OCI-LY7 (cell line): ENCODE data around the gene PPP1R36. TPM values are rescaled to one million over a fixed set of nuclear protein-coding genes. Genes with fewer than 3 reads are reported as not detected.

Experiments
- BruUV-seq: library from RNA; stranded (reverse); fragments of 400-500 nt; replicated peaks from 2 replicates; lab custom pipeline; 2021; lab: Mats Ljungman, UMichigan
- CTCF ChIA-PET: fragments of 300-600 bp; sonication (Branson Sonifier 250); formaldehyde crosslinking; loops from one replicate; lab custom pipeline; 2022; ENCODE audit warnings: antibody characterized with exemption; ENCODE audit not compliant: unreplicated experiment; lab: Charles Lee
- POLR2A ChIA-PET: fragments of 300-600 bp; sonication (Branson Sonifier 250); formaldehyde crosslinking; loops from one replicate; lab custom pipeline; 2022; ENCODE audit warnings: antibody characterized with exemption; lab: Charles Lee
- DNase-seq: peaks from one replicate; pipeline ENCODE4 v3.0.0-alpha.2; 2015; ENCODE audit warnings: low spot score
- H2AFZ ChIP-seq: fragments of 200-600 bp; sonication (generic), shearing (Covaris generic); 2 replicates; pipeline ENCODE4 v1.6.1; 2014; ENCODE audit warnings: mild to moderate bottlenecking, antibody characterized with exemption, low read length, moderate library complexity
- H3K27ac ChIP-seq: fragments of 200-600 bp; sonication (generic); 2 replicates; pipeline ENCODE4 v1.5.1; 2014; ENCODE audit warnings: mixed run types, low read depth, mild to moderate bottlenecking, moderate library complexity, low read length, inconsistent platforms; ENCODE audit not compliant: poor library complexity, severe bottlenecking
- H3K36me3 ChIP-seq: fragments of 200-600 bp; sonication (generic); 2 replicates; pipeline ENCODE4 v1.6.1; 2014; ENCODE audit warnings: mild to moderate bottlenecking, antibody characterized with exemption, low read length, moderate library complexity, mixed read lengths; ENCODE audit not compliant: insufficient read depth
- H3K4me1 ChIP-seq: fragments of 200-600 bp; sonication (generic); 2 replicates; pipeline ENCODE4 v1.5.1; 2014; ENCODE audit warnings: mild to moderate bottlenecking, low read length; ENCODE audit not compliant: insufficient read depth, poor library complexity, severe bottlenecking
- H3K4me2 ChIP-seq: fragments of 200-600 bp; sonication (generic); 2 replicates; pipeline ENCODE4 v1.6.1; 2014; ENCODE audit warnings: mild to moderate bottlenecking, low read length
- H3K4me3 ChIP-seq: fragments of 200-600 bp; sonication (generic); 2 replicates; pipeline ENCODE4 v1.5.1; 2014; ENCODE audit warnings: mild to moderate bottlenecking, low read depth, low read length; ENCODE audit not compliant: poor library complexity, severe bottlenecking
- H3K79me2 ChIP-seq: fragments of 200-600 bp; sonication (generic); 2 replicates; pipeline ENCODE4 v1.6.1; 2016; ENCODE audit warnings: low read depth, mild to moderate bottlenecking, low read length, moderate library complexity, mixed read lengths; ENCODE audit not compliant: insufficient read depth
- H3K9me2 ChIP-seq: fragments of 200-600 bp; sonication (generic); 2 replicates; pipeline ENCODE4 v1.6.1; 2016; ENCODE audit warnings: mild to moderate bottlenecking, low read length, mixed read lengths; ENCODE audit not compliant: insufficient read depth
- H3K9me3 ChIP-seq: fragments of 200-600 bp; sonication (generic); 2 replicates; pipeline ENCODE4 v1.6.1; 2014; ENCODE audit warnings: mild to moderate bottlenecking, mixed run types, low read length, mixed read lengths
- H4K20me1 ChIP-seq: fragments of 200-600 bp; sonication (generic); 2 replicates; pipeline ENCODE4 v1.6.1; 2014; ENCODE audit warnings: mild to moderate bottlenecking, antibody characterized with exemption, low read length, moderate library complexity, mixed read lengths; ENCODE audit not compliant: insufficient read depth
- EZH2phosphoT487 ChIP-seq: fragments of 200-600 bp; sonication (generic); IDR thresholded peaks from 2 replicates; pipeline ENCODE4 v1.6.1; 2018; ENCODE audit warnings: low read depth, borderline replicate concordance, mild to moderate bottlenecking, mixed run types, antibody characterized with exemption, low read length, moderate library complexity, mixed read lengths
- intact Hi-C: fragments of 100-400 bp; cut with micrococcal nuclease; formaldehyde crosslinking; loops from one replicate; pipeline ENCODE4 v1.10.0; 2022; ENCODE audit not compliant: unreplicated experiment
- total RNA-seq, 2 experiments: library from RNA; depleted of rRNA in 1 of 2; stranded (reverse); fragments of >200 nt in 1 of 2; shearing (Covaris generic) in 1 of 2; gene quantifications; 2 replicates each; pipeline ENCODE4 v1.2.3, GENCODE V29; 2014 to 2022
- TF ChIP-seq, protein P1 (sequence below): fragments of 200-600 bp; sonication (generic); conservative IDR thresholded peaks from 2 replicates; pipeline ENCODE4 v1.5.1; 2014; ENCODE audit warnings: mild to moderate bottlenecking, antibody characterized with exemption, low read length, moderate library complexity, mixed read lengths

The PPP1R36 gene
- total RNA-seq, 2 experiments from 2014 or later, result not detected

DNA sequence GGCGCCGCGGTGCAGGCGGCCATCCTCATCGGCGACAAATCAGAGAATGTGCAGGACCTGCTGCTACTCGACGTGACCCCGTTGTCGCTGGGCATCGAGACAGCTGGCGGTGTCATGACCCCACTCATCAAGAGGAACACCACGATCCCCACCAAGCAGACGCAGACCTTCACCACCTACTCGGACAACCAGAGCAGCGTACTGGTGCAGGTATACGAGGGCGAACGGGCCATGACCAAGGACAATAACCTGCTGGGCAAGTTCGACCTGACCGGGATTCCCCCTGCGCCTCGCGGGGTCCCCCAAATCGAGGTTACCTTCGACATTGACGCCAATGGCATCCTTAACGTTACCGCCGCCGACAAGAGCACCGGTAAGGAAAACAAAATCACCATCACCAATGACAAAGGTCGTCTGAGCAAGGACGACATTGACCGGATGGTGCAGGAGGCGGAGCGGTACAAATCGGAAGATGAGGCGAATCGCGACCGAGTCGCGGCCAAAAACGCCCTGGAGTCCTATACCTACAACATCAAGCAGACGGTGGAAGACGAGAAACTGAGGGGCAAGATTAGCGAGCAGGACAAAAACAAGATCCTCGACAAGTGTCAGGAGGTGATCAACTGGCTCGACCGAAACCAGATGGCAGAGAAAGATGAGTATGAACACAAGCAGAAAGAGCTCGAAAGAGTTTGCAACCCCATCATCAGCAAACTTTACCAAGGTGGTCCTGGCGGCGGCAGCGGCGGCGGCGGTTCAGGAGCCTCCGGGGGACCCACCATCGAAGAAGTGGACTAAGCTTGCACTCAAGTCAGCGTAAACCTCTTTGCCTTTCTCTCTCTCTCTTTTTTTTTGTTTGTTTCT, 7.6 kb upstream of the PPP1R36 start:
- H4K20me1 ChIP-seq, result no peaks in the 10 kb centered on the region
- H3K9me2 ChIP-seq, result no peaks in the 10 kb centered on the region
- ChIA-PET CTCF (no interaction called here), POLR2A (interaction anchor here (0.6 kb wide), 1 partner anchor 11 kb away, joined by 3 read pairs; no protein-coding TSS in a partner anchor)
- no peak overlapping the region for H3K27ac ChIP-seq
- H3K79me2 ChIP-seq, result no peaks in the 10 kb centered on the region
- no peak for TF ChIP-seq EZH2phosphoT487
- TF ChIP-seq, protein P1, sequence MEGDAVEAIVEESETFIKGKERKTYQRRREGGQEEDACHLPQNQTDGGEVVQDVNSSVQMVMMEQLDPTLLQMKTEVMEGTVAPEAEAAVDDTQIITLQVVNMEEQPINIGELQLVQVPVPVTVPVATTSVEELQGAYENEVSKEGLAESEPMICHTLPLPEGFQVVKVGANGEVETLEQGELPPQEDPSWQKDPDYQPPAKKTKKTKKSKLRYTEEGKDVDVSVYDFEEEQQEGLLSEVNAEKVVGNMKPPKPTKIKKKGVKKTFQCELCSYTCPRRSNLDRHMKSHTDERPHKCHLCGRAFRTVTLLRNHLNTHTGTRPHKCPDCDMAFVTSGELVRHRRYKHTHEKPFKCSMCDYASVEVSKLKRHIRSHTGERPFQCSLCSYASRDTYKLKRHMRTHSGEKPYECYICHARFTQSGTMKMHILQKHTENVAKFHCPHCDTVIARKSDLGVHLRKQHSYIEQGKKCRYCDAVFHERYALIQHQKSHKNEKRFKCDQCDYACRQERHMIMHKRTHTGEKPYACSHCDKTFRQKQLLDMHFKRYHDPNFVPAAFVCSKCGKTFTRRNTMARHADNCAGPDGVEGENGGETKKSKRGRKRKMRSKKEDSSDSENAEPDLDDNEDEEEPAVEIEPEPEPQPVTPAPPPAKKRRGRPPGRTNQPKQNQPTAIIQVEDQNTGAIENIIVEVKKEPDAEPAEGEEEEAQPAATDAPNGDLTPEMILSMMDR, result no peak
- intact Hi-C loops, result loop anchor here (2.0 kb wide), 1 partner anchor 95 kb away; no protein-coding TSS in a partner anchor
- H3K36me3 ChIP-seq, result no peaks in the 10 kb centered on the region
- no peak for DNase-seq
- no TSS peak for BruUV-seq
- no peak overlapping the region for H2AFZ ChIP-seq
- no peak overlapping the region for H3K4me3 ChIP-seq
- peaks cover 3% of the 10 kb centered on the region for H3K4me1 ChIP-seq
- H3K9me3 ChIP-seq, result no peaks in the 10 kb centered on the region
- no peak overlapping the region for H3K4me2 ChIP-seq

DNA sequence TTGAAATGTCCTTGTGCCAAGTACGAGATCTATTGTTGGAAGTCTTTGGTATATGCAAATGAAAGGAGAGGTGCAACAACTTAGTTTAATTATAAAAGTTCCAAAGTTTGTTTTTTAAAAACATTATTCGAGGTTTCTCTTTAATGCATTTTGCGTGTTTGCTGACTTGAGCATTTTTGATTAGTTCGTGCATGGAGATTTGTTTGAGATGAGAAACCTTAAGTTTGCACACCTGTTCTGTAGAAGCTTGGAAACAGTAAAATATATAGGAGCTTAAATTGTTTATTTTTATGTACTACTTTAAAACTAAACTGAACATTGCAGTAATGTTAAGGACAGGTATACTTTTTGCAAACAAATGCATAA, 6.9 kb upstream of the PPP1R36 start:
- H3K9me3 ChIP-seq, result no peaks in the 10 kb centered on the region
- intact Hi-C loops, result no loop called here
- DNase-seq, result no peak
- no peaks in the 10 kb centered on the region for H3K9me2 ChIP-seq
- no peaks in the 10 kb centered on the region for H4K20me1 ChIP-seq
- H3K4me1 ChIP-seq, result peaks cover 3% of the 10 kb centered on the region
- H3K4me2 ChIP-seq, result no peak overlapping the region
- no peaks in the 10 kb centered on the region for H3K79me2 ChIP-seq
- ChIA-PET POLR2A (no interaction called here), CTCF (no interaction called here)
- no peak overlapping the region for H2AFZ ChIP-seq
- BruUV-seq, result no TSS peak
- no peak overlapping the region for H3K4me3 ChIP-seq
- no peaks in the 10 kb centered on the region for H3K36me3 ChIP-seq
- TF ChIP-seq EZH2phosphoT487, result no peak
- TF ChIP-seq, protein P1, result no peak
- no peak overlapping the region for H3K27ac ChIP-seq
